WTC11 (cell line): Measurements from ENCODE around the gene DYSF. TPM values are rescaled to one million over a fixed set of nuclear protein-coding genes. Genes with fewer than 3 reads are reported as not detected.

Experiments used
- ATAC-seq: fragments of 200-7000 bp; cut with Tn5 transposase; 2 replicates; pipeline ENCODE4 v1.10.0; 2021; ENCODE audit warnings: mild to moderate bottlenecking, moderate library complexity
- CTCF ChIA-PET: fragments of 300-600 bp; sonication (Branson Sonifier 250); formaldehyde crosslinking; loops from one replicate; lab custom pipeline; 2021; ENCODE audit warnings: antibody characterized with exemption; lab: Charles Lee
- POLR2A ChIA-PET: fragments of 350-600 bp; sonication (Branson Sonifier 250); formaldehyde crosslinking; loops from one replicate; lab custom pipeline; 2021; ENCODE audit warnings: antibody characterized with exemption; lab: Charles Lee
- DNase-seq: peaks from one replicate; pipeline ENCODE4 v3.0.0; 2021; ENCODE audit warnings: low spot score
- H3K27ac Mint-ChIP-seq: 2 replicates; pipeline ENCODE4 v1.8.0; 2021; ENCODE audit warnings: mixed read lengths
- H3K27me3 Mint-ChIP-seq: 2 replicates; pipeline ENCODE4 v1.8.0; 2021; ENCODE audit warnings: low read depth, mild to moderate bottlenecking, moderate library complexity, mixed read lengths
- H3K36me3 Mint-ChIP-seq: 2 replicates; pipeline ENCODE4 v1.8.0; 2021; ENCODE audit warnings: mixed read lengths
- H3K4me1 Mint-ChIP-seq: 2 replicates; pipeline ENCODE4 v1.8.0; 2022; ENCODE audit warnings: mixed read lengths
- H3K4me3 Mint-ChIP-seq: 2 replicates; pipeline ENCODE4 v1.8.0; 2021; ENCODE audit warnings: mild to moderate bottlenecking, moderate library complexity, mixed read lengths
- H3K9me3 Mint-ChIP-seq: 2 replicates; pipeline ENCODE4 v1.8.0; 2021; ENCODE audit warnings: mixed read lengths
- ATF1 ChIP-seq: sonication (generic); formaldehyde crosslinking; IDR thresholded peaks from 2 replicates; pipeline ENCODE4 v1.8.1; 2023; ENCODE audit warnings: mild to moderate bottlenecking, moderate library complexity, missing genetic modification reagents
- ATF3 ChIP-seq: sonication (generic); formaldehyde crosslinking; conservative IDR thresholded peaks from 2 replicates; pipeline ENCODE4 v1.8.1; 2022; ENCODE audit warnings: mild to moderate bottlenecking, missing genetic modification reagents
- E2F4 ChIP-seq: sonication (generic); formaldehyde crosslinking; IDR thresholded peaks from 2 replicates; pipeline ENCODE4 v1.8.1; 2022; ENCODE audit warnings: low read depth, mild to moderate bottlenecking, moderate library complexity, missing genetic modification reagents, borderline replicate concordance
- ELF4 ChIP-seq: sonication (generic); formaldehyde crosslinking; IDR thresholded peaks from 2 replicates; pipeline ENCODE4 v1.8.1; 2022; ENCODE audit warnings: low read depth, mild to moderate bottlenecking, moderate library complexity, missing genetic modification reagents
- GRHL2 ChIP-seq: fragments of 250-450 bp; sonication (Bioruptor Pico); IDR thresholded peaks from 2 replicates; pipeline ENCODE4 v1.8.0; 2022; ENCODE audit warnings: mild to moderate bottlenecking, moderate library complexity; ENCODE audit not compliant: insufficient replicate concordance, severe bottlenecking
- GTF2I ChIP-seq: fragments of 250-450 bp; sonication (Bioruptor Pico); conservative IDR thresholded peaks from 2 replicates; pipeline ENCODE4 v1.4.0; 2021; ENCODE audit warnings: mild to moderate bottlenecking
- JUN ChIP-seq: sonication (generic); formaldehyde crosslinking; IDR thresholded peaks from 2 replicates; pipeline ENCODE4 v1.8.0; 2023; ENCODE audit warnings: mild to moderate bottlenecking, missing genetic modification reagents
- MLX ChIP-seq: sonication (generic); formaldehyde crosslinking; IDR thresholded peaks from 2 replicates; pipeline ENCODE4 v1.8.1; 2023; ENCODE audit warnings: mild to moderate bottlenecking, missing genetic modification reagents, moderate library complexity
- NR1H2 ChIP-seq: sonication (generic); formaldehyde crosslinking; IDR thresholded peaks from 2 replicates; pipeline ENCODE4 v1.9.0; 2021; ENCODE audit warnings: mild to moderate bottlenecking, moderate library complexity, missing genetic modification reagents
- NR3C1 ChIP-seq: sonication (generic); formaldehyde crosslinking; conservative IDR thresholded peaks from 2 replicates; pipeline ENCODE4 v1.8.1; 2023; ENCODE audit warnings: low read depth, mild to moderate bottlenecking, missing genetic modification reagents
- RORB ChIP-seq: fragments of 250-450 bp; sonication (Bioruptor Pico); IDR thresholded peaks from 2 replicates; pipeline ENCODE4 v1.9.0; 2021; ENCODE audit warnings: mild to moderate bottlenecking
- SMAD3 ChIP-seq: sonication (generic); formaldehyde crosslinking; IDR thresholded peaks from 2 replicates; pipeline ENCODE4 v1.8.0; 2022; ENCODE audit warnings: missing genetic modification reagents, mild to moderate bottlenecking, borderline replicate concordance
- SMAD4 ChIP-seq: sonication (generic); formaldehyde crosslinking; IDR thresholded peaks from 2 replicates; pipeline ENCODE4 v1.8.0; 2022; ENCODE audit warnings: mild to moderate bottlenecking, missing genetic modification reagents
- TCF7 ChIP-seq: sonication (generic); formaldehyde crosslinking; IDR thresholded peaks from 2 replicates; pipeline ENCODE4 v1.8.0; 2022; ENCODE audit warnings: mild to moderate bottlenecking, low read depth, missing genetic modification reagents, moderate library complexity
- TEAD1 ChIP-seq: sonication (generic); formaldehyde crosslinking; IDR thresholded peaks from 2 replicates; pipeline ENCODE4 v1.8.0; 2022; ENCODE audit warnings: mild to moderate bottlenecking, missing genetic modification reagents
- TP53 ChIP-seq: sonication (generic); formaldehyde crosslinking; IDR thresholded peaks from 2 replicates; pipeline ENCODE4 v1.8.1; 2023; ENCODE audit warnings: mild to moderate bottlenecking, missing genetic modification reagents
- ZBTB21 ChIP-seq: sonication (generic); formaldehyde crosslinking; IDR thresholded peaks from 2 replicates; pipeline ENCODE4 v1.8.1; 2023; ENCODE audit warnings: mild to moderate bottlenecking, missing genetic modification reagents, borderline replicate concordance
- ZNF219 ChIP-seq: sonication (generic); formaldehyde crosslinking; IDR thresholded peaks from 2 replicates; pipeline ENCODE4 v1.8.0; 2023; ENCODE audit warnings: missing genetic modification reagents, mild to moderate bottlenecking, borderline replicate concordance
- ZNF425 ChIP-seq: fragments of 250-450 bp; sonication (Bioruptor Pico); conservative IDR thresholded peaks from 2 replicates; pipeline ENCODE4 v1.9.0; 2021; ENCODE audit warnings: mild to moderate bottlenecking
- ZNF671 ChIP-seq: fragments of 250-450 bp; sonication (Bioruptor Pico); IDR thresholded peaks from 2 replicates; pipeline ENCODE4 v1.8.0; 2021; ENCODE audit warnings: mild to moderate bottlenecking
- total RNA-seq: library from RNA; stranded (reverse); gene quantifications from 3 replicates; pipeline ENCODE4 v1.2.3, GENCODE V29; 2021

DYSF gene
- total RNA-seq, 1 experiment from 2014 or later: 14.8 TPM

- peak; percentile 16; the same call in 1 of the 2 replicates for ATAC-seq
- no peaks in the 10 kb centered on the region for H3K9me3 Mint-ChIP-seq
- no peaks in the 10 kb centered on the region for H3K36me3 Mint-ChIP-seq
- no peak overlapping the region for H3K27ac Mint-ChIP-seq
- no peaks in the 10 kb centered on the region for H3K27me3 Mint-ChIP-seq
- no peak for TF ChIP-seq ATF3 (CRISPR knock-in tag)
- TF ChIP-seq JUN (CRISPR knock-in tag): no peak
- TF ChIP-seq SMAD3: no peak
- no peak for TF ChIP-seq MLX (CRISPR knock-in tag)
- no peak for TF ChIP-seq ZNF219 (CRISPR knock-in tag)
- no peak for TF ChIP-seq E2F4 (CRISPR knock-in tag)
- TF ChIP-seq ZNF425: no peak
- TF ChIP-seq GTF2I (CRISPR knock-in tag): no peak
- no peak for TF ChIP-seq TEAD1 (CRISPR knock-in tag)
- POLR2A ChIA-PET: no interaction called here
- peaks cover 23% of the 10 kb centered on the region for H3K4me1 Mint-ChIP-seq
- no peak for DNase-seq
- CTCF ChIA-PET: no interaction called here
- H3K4me3 Mint-ChIP-seq: no peak overlapping the region
These were observed 133.1 kb downstream of the DYSF start for GRCh38 chr2:71586471-71586870.

GRCh38 chr2:71587509-71588073, 134.2 kb downstream of the DYSF start:
- Mint-ChIP-seq H3K4me3 (no peak overlapping the region), H3K27ac (no peak overlapping the region), H3K9me3 (no peaks in the 10 kb centered on the region), H3K36me3 (no peaks in the 10 kb centered on the region), H3K4me1 (peaks cover 27% of the 10 kb centered on the region), H3K27me3 (no peaks in the 10 kb centered on the region)
- DNase-seq: no peak
- ATAC-seq: no peak
- no peak for TF ChIP-seq TP53 (CRISPR knock-in tag)
- TF ChIP-seq RORB (CRISPR knock-in tag): no peak
- no peak for TF ChIP-seq GRHL2
- no peak for TF ChIP-seq SMAD4 (CRISPR knock-in tag)
- TF ChIP-seq ELF4: no peak
- no peak for TF ChIP-seq NR3C1 (CRISPR knock-in tag)
- TF ChIP-seq NR1H2: no peak
- no peak for TF ChIP-seq TCF7 (CRISPR knock-in tag)
- TF ChIP-seq ZNF671: no peak
- TF ChIP-seq ATF1 (CRISPR knock-in tag): no peak
- TF ChIP-seq ZBTB21 (CRISPR knock-in tag): no peak
- POLR2A ChIA-PET: no interaction called here
- CTCF ChIA-PET: no interaction called here
